ENCODE data around the gene SLC38A10.

The SLC38A10 gene

GRCh38 chr17:81241648-81242420 lies 53.3 kb downstream of the SLC38A10 start:
- DNase-seq (ENCODE audit: low spot score), result peak; percentile 69

GRCh38 chr17:81241203-81241602 lies 53.9 kb downstream of the SLC38A10 start:
- DNase-seq (ENCODE audit: low spot score), result no peak

GRCh38 chr17:81240761-81241160 lies 54.3 kb downstream of the SLC38A10 start:
- no peak for DNase-seq (ENCODE audit: low spot score)

- peak; percentile 58 for DNase-seq (ENCODE audit: low spot score)
Observed at GRCh38 chr17:81239714-81240555, 55.2 kb downstream of the SLC38A10 start.

- DNase-seq (ENCODE audit: low spot score), result peak; percentile 98
Observed at GRCh38 chr17:81238815-81239713, 56.0 kb downstream of the SLC38A10 start, which contains the start of the genes NDUFAF8 and TEPSIN. NDUFAF8 (plus strand) TSS chr17:81239318; CDS start chr17:81239364, 46 bp downstream. TEPSIN (minus strand) TSS chr17:81239055; CDS start chr17:81239033, 22 bp downstream.

GRCh38 chr17:81238490-81238814 lies 56.7 kb downstream of the SLC38A10 start:
- no peak for DNase-seq (ENCODE audit: low spot score)

- no peak for DNase-seq (ENCODE audit: low spot score)
Observed at GRCh38 chr17:81237591-81238489, 57.3 kb downstream of the SLC38A10 start.

DNA sequence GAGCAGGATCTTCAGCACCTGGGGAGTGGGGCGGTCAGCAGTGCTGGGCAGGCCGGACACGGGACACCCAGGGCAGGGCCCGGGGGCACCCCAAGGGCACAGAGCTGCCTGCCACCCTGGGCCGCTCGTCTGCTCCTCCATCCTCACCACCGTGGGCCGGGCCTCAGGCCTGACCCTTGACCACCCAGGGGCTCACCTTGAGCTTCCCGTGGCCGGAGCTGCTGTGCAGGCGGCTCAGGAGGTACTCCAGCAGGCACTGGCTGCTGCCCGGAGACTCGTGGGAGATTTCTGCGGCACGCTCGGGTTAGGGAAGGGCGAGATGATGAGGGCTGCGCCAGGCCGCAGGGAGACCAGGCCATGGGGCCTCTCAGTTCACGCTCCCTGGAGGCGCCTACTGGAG lies 58.3 kb downstream of the SLC38A10 start:
- DNase-seq (ENCODE audit: low spot score), result no peak

DNA sequence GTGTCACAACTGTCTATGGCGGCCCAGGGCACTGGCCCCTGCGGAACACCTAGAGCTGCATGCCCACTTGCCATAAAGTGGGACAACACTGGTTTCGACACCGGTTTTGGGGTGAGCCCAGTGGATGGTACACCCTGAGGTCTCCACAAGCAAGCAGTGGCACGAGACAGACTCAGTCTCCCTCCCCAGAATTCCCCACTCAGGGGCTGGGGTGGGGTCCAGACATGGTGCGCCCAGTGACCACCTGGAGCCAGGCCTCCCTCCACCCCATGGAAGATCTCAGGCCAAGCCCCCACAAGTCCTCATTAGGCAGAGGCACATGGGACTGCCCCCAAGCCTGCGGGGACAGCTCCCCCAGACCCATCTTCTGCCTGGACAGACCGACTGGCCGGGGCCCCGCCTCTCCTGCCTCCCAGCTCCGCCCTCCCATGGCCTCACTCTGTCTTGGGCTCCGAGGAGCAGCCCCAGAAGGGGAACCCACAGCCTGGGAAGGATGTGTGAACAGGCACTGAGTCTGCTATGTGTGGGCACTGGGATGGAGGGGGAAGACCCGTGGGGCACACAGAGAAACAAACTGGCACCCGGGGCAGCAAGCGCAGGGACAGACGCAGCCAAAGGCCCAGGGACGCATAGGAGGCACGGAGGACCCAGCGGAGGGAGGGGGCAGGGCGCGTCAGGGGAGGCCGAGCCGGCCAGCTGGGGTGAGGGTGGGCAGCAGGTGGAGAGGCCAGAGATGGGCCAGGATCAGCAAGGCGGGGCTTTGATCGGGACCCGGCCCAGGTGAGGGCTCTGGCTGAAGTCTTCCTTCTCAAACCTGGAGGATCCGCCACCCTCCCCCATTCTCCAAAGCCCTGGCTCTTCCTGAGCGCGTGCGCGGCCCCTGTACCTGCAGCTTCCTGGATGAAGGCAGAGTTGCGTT lies 59.0 kb downstream of the SLC38A10 start:
- DNase-seq (ENCODE audit: low spot score), result no peak

- DNase-seq (ENCODE audit: low spot score), result no peak
Observed at GRCh38 chr17:81234940-81235821, 59.9 kb downstream of the SLC38A10 start.

GRCh38 chr17:81234506-81234855 lies 60.6 kb downstream of the SLC38A10 start:
- no peak for DNase-seq (ENCODE audit: low spot score)

GRCh38 chr17:81233811-81234505 lies 61.1 kb downstream of the SLC38A10 start:
- no peak for DNase-seq (ENCODE audit: low spot score)

- DNase-seq (ENCODE audit: low spot score), result no peak
Observed at GRCh38 chr17:81233316-81233715, 61.8 kb downstream of the SLC38A10 start.

DNA sequence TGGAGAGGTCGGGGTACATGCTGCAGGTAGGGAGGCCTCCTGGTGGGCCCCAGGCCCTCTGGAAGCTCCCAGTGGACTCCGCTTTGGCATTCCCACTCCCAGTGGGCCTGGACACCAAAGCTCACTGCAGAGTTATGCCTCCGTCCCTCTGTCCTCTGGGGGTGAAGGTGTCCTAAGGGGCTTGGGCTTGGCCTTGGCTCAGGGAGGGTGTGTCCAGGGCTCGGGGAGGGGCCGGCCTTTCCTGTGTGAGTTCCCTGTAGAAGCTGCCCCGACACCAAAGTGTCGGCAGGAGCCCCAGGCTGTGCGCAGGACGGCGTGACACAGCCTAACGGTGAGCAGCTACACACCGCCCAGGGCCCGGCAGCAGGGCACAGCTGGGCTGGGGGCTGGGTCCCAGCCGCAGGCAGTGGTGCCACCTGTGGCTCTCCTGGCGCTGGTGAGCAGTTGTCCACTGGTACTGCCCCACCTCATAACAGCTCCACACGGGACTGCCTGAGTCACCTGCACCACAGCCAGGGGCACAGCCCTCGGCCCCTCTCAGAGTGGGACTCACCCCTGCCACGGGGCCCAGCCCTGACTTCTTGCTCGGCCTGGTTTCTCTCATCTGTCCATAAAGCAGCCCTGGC lies 62.4 kb downstream of the SLC38A10 start:
- no peak for DNase-seq (ENCODE audit: low spot score)

GRCh38 chr17:81231766-81232581 lies 63.1 kb downstream of the SLC38A10 start:
- DNase-seq (ENCODE audit: low spot score), result no peak

GRCh38 chr17:81231121-81231645 lies 63.9 kb downstream of the SLC38A10 start:
- no peak for DNase-seq (ENCODE audit: low spot score)

All from activated CD4-positive, alpha-beta T cell treated with anti-CD3 and anti-CD28 coated beads, Interleukin-2, Interleukin-4, amounts not matched to agents 100 ng/mL and 50 ng/mL, durations not matched to agents 16 hours and 8 hours (primary cell).